Fibroblast of the conjunctiva (primary cell): Measurements from ENCODE around the gene KIAA0513.
A peak's percentile ranks its signal among the peaks of the same experiment; 100 is the strongest.
"Not testable (repeated sequence)": the region's sequence is repeated elsewhere in the genome, so short reads cannot be mapped to it uniquely, and the experiment has no call there.

ENCODE experiments used
- DNase-seq: peaks from one replicate; pipeline ENCODE4 v3.0.0-alpha.2; 2010; ENCODE audit warnings: low read depth

The KIAA0513 gene

DNA sequence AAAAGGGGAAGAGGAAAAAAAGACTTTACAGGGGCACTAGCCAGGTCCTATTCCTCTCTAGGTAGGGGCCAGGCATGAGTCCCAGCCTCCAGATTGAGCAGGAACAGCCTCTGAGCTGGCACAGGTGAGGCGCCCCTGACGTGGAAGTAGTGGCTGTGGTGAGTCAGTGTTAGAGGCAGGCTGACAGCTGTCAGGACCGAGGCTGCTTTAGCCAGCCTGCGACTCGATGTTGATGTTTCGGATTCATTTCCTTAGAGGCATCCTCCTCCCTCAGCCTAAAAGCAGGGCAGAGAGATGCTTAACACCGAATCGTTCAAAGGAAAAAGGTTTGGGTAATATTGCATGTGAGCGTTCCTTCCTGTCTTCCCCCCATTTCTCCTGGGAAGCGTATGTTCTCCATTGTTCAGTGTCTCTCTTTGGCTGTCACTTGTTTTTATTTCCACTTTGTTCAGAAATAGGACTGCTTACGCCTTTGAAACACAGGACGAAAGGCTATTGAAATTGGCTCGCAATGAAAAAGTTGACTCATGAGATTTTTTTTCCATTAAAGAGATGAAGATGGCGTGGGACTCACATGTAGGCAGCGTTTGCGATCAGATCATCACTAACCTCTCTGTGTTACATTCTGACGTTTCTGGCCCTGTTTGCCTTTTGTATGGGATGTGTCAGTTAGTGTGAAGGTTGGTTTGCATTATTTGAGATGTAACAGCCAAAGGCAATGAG is 1.3 kb downstream of the KIAA0513 start:
- no peak for DNase-seq

DNA sequence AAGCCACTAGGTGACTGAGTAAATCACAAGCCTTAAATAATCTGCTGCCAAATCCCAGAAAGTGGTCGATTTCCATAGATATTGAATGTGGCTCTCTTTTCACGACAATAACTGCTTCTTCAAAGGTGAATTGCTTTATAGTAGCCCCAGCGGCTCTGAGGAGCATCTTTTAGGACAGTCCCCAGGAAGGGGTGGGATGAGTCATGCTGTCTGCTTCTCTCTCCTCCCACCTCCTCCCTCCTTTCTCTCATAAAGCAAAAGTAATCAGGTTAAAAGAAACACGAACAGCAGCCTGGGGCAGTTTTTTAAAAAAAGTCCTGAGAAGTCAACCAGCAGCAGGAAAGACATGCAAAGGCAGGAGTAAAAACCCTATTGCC is 1.8 kb downstream of the KIAA0513 start:
- no peak for DNase-seq

- DNase-seq: no peak
These were observed 2.4 kb downstream of the KIAA0513 start for GRCh38 chr16:85029981-85030401.

DNA sequence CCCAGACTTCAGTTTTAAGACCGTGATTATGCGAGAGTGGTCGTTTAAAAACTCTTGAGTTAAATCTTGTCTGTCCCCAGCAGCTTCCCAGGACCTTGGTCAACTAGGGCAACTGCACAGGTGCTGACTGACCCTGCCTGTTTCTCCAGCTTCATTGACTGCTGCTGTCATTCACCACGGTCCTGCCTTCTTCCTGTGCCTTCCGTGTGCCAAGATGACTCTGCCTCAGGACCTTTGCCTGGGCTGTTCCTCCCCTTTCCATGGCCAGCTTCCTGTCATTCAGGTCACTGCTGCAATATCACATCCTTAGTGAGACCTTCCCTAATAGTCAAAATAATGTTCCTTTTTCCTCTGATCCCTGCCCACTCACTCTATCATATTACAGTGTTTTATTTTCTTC is 3.9 kb downstream of the KIAA0513 start:
- DNase-seq: no peak

GRCh38 chr16:85032187-85032586 is 4.6 kb downstream of the KIAA0513 start:
- DNase-seq: not testable (repeated sequence)

- DNase-seq: no peak
These were observed 5.6 kb downstream of the KIAA0513 start for GRCh38 chr16:85033171-85033570.

DNA sequence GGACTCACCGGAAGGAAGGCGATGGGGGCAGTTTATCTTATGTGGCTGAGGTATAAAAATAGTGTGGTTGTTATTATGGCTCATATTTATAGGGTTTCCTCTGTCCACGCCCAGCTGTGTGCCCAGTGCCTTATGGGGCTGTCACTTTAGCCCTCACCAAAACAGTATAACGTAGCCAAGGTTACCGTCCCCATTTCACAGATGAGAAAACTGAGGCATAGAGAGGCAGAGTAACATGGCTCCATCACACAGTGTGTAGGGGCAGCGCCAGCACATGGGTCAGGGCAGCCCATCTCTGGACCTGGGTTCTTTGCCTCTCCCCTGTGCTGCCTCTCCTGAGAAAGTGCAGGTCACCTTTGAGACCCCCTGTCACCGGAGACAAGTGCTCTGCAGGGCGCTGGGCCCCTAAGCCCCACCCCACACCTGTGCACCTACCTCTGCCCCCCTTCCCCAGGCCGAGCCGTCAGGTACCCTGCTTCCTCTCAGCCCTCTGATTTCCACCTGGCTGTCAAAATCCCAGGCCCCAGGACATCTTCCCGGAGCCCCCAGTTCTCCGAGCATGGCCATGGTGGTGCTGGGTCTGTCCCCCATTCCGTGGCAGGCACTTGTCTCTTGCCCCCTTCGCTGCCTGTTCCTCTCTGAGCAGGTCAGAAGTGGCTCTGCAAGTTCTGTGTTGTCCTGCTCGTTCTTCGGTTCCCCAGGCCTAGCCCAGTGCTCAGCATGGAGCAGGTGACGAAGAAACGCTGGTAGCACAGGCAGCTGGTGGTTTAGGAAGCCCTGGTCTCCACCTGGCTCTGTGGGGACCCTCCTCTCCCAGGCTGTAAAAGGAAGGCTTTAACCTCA is 7.2 kb downstream of the KIAA0513 start:
- DNase-seq: no peak

DNA sequence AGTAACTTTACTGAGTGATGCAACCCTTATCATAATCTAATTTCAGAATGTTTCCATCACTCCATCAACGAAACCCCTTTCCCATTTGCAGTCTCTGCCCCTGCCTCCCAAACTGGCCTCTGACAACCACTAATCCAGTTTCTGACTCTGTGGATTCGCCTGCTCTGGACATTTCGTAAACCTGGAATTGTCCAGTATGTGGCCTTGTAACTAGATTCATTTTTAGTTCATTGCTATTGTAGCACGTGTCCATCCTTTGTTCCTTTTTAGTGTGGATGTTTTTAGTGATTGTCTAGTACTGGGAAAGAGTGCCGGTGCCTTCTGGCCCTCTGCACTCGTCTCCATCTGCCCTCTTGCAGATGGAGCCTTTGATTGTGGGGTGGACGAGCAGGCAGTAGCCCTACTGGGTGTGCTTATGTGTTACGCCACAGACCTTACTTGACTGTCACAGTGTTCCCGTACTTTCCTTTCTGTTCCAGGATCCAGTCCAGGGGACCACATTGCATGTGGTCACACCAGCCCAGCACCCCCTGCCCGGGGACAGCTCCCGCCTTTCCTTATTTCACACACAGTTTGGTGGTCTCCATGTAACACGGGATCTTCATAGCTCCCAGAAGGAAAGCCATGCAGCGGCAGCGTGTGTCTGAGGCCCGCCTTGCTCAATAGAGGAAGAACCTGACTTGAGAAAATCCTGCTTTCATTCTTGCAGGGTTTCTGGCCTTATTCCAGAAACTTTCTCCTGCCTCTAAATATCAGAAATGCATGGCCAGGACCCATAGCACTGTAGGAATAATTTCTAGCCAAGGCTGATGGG is 8.8 kb downstream of the KIAA0513 start:
- no peak for DNase-seq

DNA sequence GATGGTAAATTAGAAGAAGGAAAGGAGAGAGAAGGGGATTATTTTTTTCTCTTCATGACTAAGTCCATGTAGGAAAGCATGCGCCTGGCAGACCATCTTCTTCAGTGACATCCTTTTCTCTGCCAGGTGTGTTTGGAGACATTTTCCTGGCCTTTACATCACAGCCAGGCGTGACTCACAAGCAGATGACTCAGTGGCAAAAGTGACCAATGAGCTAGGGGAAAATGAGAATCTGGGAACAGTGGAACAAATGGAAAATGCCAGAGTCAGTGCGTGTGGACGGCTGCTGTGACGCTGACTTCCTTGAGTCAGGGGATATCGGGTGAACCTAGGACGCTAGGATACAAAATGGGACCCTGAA is 9.4 kb downstream of the KIAA0513 start:
- DNase-seq: peak; percentile 28

DNA sequence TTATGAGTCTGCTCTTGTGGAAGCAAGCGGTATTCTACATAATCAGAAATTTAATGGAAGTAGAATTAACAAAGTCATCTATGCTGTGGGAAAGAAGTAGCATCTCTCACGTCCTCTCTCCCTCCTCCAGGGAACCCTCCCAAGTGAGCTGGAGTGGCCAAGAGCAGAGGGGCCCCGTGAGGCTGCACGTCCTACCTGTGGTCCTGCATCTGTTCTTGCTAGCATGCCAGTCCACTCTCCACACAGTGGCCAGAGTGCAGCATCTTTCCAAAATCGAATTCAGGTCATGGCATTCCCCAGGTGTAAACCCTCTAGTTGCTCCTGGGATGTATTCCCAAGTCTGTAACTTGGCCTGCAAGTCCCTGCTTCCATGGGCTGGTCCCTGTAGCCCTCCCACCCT is 10.1 kb downstream of the KIAA0513 start:
- no peak for DNase-seq

- no peak for DNase-seq
These were observed 13.1 kb downstream of the KIAA0513 start for GRCh38 chr16:85040685-85041084.

DNA sequence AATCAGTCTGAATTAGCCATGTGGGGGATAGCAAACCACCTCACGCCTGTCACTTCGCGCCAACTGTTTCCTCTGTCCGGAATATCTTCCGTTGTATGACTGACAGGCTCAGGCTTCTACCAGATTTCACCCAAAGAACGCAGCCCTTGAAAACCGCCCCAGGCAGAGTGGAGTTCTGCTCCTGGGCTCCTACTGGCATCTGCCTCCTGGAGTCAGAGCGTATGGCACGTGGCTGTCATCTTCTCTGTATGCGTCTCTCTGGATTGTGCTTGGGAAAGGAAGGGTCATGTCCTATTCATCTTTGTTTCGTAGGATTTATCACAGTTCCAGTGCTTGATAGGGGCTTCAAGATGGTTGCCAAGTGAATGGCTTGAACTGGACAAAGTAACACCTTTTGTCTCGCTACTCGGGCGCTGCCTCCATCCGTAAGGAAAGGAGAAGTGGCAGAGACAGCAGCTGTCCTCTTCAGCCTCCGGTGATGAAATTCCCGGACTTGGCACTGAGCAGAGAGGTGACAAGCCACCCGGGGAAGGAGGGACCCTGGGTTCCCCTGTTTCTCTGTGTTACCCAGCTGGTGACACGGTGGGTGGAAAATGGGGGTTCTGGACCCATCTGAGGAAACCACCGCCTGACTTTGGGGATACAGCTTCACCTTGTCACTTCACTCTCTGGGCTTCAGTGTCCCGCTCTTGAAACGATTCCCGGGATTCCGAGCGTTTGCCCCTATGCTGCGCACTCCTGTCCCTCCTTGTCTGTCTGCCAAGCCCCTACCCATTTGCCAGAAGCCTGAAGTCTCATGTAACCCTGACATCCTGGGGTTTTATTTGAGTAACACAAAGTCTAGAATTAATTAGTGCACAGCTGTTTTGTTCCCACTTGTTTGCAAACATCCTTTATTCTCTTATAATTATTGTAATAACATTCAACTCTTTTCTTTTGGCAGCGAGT is 13.9 kb downstream of the KIAA0513 start:
- DNase-seq: no peak

GRCh38 chr16:85042167-85042526 is 14.6 kb downstream of the KIAA0513 start:
- no peak for DNase-seq

- no peak for DNase-seq
These were observed 15.0 kb downstream of the KIAA0513 start for GRCh38 chr16:85042606-85043005.

DNA sequence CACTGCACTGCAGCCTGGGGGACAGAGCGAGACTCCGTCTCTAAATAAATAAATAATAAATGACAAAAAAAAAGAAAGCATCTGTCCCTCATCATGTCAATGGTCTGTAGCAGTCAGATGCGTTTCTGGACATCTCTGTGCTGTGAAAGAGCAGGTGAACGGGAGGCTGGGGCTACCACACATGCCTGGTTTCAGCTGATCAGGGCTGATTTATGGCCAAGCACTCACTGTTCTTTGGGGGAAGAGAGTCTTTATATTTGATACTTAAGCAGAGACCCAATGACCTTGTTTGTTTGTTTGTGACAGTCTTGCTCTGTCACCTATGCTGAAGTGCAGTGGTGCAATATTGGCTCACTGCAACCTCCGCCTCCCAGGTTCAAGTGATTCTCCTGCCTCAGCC is 17.5 kb downstream of the KIAA0513 start:
- DNase-seq: no peak

DNA sequence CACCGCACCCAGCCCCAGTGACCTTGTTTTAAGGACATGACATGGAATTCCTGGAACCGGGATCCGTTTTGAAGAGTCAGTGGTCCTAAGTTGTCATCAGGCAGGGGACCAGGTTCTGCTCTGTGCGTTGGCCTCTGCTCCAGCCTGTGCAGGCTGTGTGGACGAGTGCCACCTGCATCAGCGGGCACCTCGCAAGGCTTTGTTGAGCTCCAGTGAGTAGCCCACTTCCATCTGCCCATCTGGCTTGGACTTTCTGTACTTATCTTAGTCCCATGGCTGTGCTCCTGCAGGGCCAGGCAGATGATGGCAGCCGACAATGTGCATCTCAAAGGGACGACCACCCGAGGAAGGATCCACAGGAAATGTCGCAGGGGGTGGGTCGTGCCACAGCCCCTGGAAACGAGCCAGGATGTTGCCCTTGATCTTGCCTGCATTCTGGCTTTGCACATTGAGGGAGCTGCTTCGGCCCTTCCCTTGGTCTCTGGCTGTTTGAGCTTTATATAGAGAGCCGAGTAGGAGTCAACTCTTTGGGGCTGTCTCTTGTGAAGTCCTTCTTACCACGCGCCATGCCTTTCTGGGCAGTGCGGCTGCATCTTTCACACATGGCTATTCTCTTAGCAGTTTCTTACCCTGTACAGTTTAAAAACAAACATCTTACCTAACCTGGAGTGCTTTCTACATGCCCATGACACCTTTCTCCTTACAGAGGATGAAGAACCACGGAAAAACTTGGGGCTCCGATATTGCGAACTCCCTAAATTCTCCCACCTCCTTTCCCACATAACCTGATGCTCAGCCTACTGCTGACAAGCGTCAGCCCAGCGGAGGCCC is 18.3 kb downstream of the KIAA0513 start:
- no peak for DNase-seq

DNA sequence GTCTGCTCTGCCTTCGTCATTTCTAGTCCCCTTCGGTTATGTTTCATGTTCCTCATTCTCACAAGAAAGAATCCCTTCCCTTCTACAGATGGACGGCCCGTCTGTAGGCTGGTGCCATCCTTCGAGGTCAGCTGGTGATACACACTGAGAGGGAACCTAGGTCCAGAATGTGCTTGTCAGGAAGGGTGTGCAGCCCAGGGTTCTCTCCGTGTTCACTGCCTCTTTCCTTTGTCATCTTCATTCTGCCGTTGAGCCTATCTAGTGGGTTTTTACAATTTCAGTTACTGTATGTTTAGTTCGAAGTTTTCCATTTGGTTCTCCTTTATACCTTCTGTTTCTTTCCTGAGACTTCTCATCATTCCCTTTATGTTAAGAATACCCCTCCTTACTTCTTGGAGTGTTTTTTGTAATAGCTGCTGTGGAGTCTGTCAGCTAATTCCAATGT is 18.9 kb downstream of the KIAA0513 start:
- no peak for DNase-seq

- DNase-seq: no peak
These were observed 19.6 kb downstream of the KIAA0513 start for GRCh38 chr16:85046931-85047866.

GRCh38 chr16:85047867-85048455 is 20.4 kb downstream of the KIAA0513 start:
- no peak for DNase-seq
